Gastrocnemius medialis (tissue), 4 donors: ENCODE results near the gene KIFC3. TPM values are rescaled to one million over a fixed set of nuclear protein-coding genes. Genes with fewer than 3 reads are reported as not detected.

ENCODE experiments used
- ATAC-seq, 2 donors: fragments of 150-250 bp; one replicate each; pipeline ENCODE4 v1.9.1; 2016
- DNase-seq, 2 donors: peaks; one replicate each; pipeline ENCODE4 v3.0.0-alpha.2; 2019
- H3K27ac ChIP-seq, 4 donors: fragments of 200-600 bp; sonication (generic); 1 replicate in 1 of 4; 2 replicates in 3 of 4; pipeline ENCODE4 v1.5.1; 2016 to 2018; ENCODE audit warnings: mild to moderate bottlenecking in 2 of 4, moderate library complexity in 1 of 4
- H3K27me3 ChIP-seq, 3 donors: fragments of 200-600 bp; sonication (generic) in 2 of 3; 1 replicate in 1 of 3; 2 replicates in 2 of 3; pipeline versions ENCODE4 v1.5.1 to v1.6.0; 2016 to 2019; ENCODE audit warnings: mild to moderate bottlenecking in 1 of 3, moderate library complexity in 1 of 3
- H3K36me3 ChIP-seq, 2 donors: fragments of 200-600 bp; sonication (generic) in 1 of 2; one replicate each; pipeline ENCODE4 v1.5.1; 2017 to 2018
- H3K4me1 ChIP-seq, 2 donors: fragments of 200-600 bp; sonication (generic) in 1 of 2; one replicate each; pipeline ENCODE4 v1.5.1; 2016 to 2017; ENCODE audit warnings: mild to moderate bottlenecking in 2 of 2
- H3K4me3 ChIP-seq, 4 donors: fragments of 200-600 bp; sonication (generic) in 3 of 4; 1 replicate in 1 of 4; 2 replicates in 3 of 4; pipeline ENCODE4 v1.5.1; 2016 to 2019; ENCODE audit warnings: mild to moderate bottlenecking in 2 of 4
- H3K9me3 ChIP-seq, 3 donors: fragments of 200-600 bp; sonication (generic) in 2 of 3; 1 replicate in 1 of 3; 2 replicates in 2 of 3; pipeline ENCODE4 v1.5.1; 2016 to 2019
- CTCF ChIP-seq, 5 experiments: fragments of 450-650 bp in 3 of 5; fragments of 200-600 bp in 2 of 5; sonication (generic) in 2 of 5; IDR thresholded peaks in 4 of 5; conservative IDR thresholded peaks in 1 of 5; 1 replicate in 4 of 5; 2 replicates in 1 of 5; pipeline ENCODE4 v1.5.1; 2016 to 2019; ENCODE audit warnings: antibody characterized with exemption in 5 of 5, mild to moderate bottlenecking in 3 of 5, moderate library complexity in 3 of 5
- POLR2A ChIP-seq, 2 donors: fragments of 450-650 bp; IDR thresholded peaks; one replicate each; pipeline ENCODE4 v1.6.1; 2017; ENCODE audit warnings: antibody characterized with exemption in 2 of 2, mild to moderate bottlenecking in 2 of 2, moderate library complexity in 2 of 2
- in situ Hi-C, 4 donors: fragments of 200-750 bp; cut with MboI; loops; one replicate each; pipeline versions ENCODE4 v1.15.0 to v1.8.0; 2017; ENCODE audit warnings: low sequenced_read_pairs in 4 of 4
- intact Hi-C: fragments of 100-400 bp; cut with DNase I; formaldehyde crosslinking; loops from one replicate; pipeline ENCODE4 v1.15.1; 2023; ENCODE audit warnings: low total_unique reads
- total RNA-seq, 4 donors: library from RNA; depleted of rRNA; stranded (reverse); fragments of >200 nt; gene quantifications; one replicate each; pipeline versions ENCODE4 v1.1.0 to v1.2.3, GENCODE V29; 2016

Gene KIFC3
- total RNA-seq, 4 donors from 2014 or later: 2.1 to 12.0 (median 3.2) TPM

GRCh38 chr16:57728336-57729181 lies 73.7 kb downstream of the KIFC3 start:
- TF ChIP-seq CTCF (IDR thresholded peaks at IDR 0.05 in 4 of 5, conservative IDR thresholded peaks at IDR 0.05 in 1 of 5) (no peak), POLR2A (IDR thresholded peaks at IDR 0.05) (no peak)
- Histone ChIP-seq H3K27me3 (no peaks in the 10 kb centered on the region), H3K4me3 (no peak overlapping the region), H3K9me3 (no peaks in the 10 kb centered on the region), H3K27ac (no peak overlapping the region), H3K4me1 (no peaks in the 10 kb centered on the region), H3K36me3 (no peaks in the 10 kb centered on the region)
- ATAC-seq: no peak
- no peak for DNase-seq
- intact Hi-C loops (no loop called here), in situ Hi-C loops (loop anchor here in 2 of 4 donors (25.0 kb wide), 2 partner anchors 284 to 291 kb away; partner anchors contain the start of genes CIAPIN1 (in 1 of the 2), COQ9 (in 1 of the 2), USB1 (in 1 of the 2) and ZNF319 (in 1 of the 2))

GRCh38 chr16:57727610-57728009 lies 74.7 kb downstream of the KIFC3 start:
- H3K4me1 ChIP-seq: no peaks in the 10 kb centered on the region
- no peaks in the 10 kb centered on the region for H3K27me3 ChIP-seq
- DNase-seq (no peak), ATAC-seq (no peak)
- intact Hi-C loops: no loop called here
- in situ Hi-C loops: loop anchor here in 2 of 4 donors (25.0 kb wide), 2 partner anchors 285 to 290 kb away; partner anchors contain the start of genes CIAPIN1 (in 1 of the 2), COQ9 (in 1 of the 2), USB1 (in 1 of the 2) and ZNF319 (in 1 of the 2)
- no peaks in the 10 kb centered on the region for H3K9me3 ChIP-seq
- TF ChIP-seq CTCF (IDR thresholded peaks at IDR 0.05 in 4 of 5, conservative IDR thresholded peaks at IDR 0.05 in 1 of 5) (no peak), POLR2A (IDR thresholded peaks at IDR 0.05) (no peak)
- H3K36me3 ChIP-seq: no peaks in the 10 kb centered on the region
- no peak overlapping the region for H3K4me3 ChIP-seq
- no peak overlapping the region for H3K27ac ChIP-seq

GRCh38 chr16:57726433-57726947 lies 75.8 kb downstream of the KIFC3 start:
- Histone ChIP-seq H3K36me3 (no peaks in the 10 kb centered on the region), H3K27ac (no peak overlapping the region), H3K4me1 (no peaks in the 10 kb centered on the region), H3K27me3 (no peaks in the 10 kb centered on the region), H3K4me3 (no peak overlapping the region), H3K9me3 (no peaks in the 10 kb centered on the region)
- ATAC-seq: no peak
- TF ChIP-seq POLR2A (IDR thresholded peaks at IDR 0.05) (no peak), CTCF (IDR thresholded peaks at IDR 0.05 in 4 of 5, conservative IDR thresholded peaks at IDR 0.05 in 1 of 5) (no peak)
- DNase-seq: no peak
- intact Hi-C loops (no loop called here), in situ Hi-C loops (loop anchor here in 2 of 4 donors (25.0 kb wide), 2 partner anchors 286 to 289 kb away; partner anchors contain the start of genes CIAPIN1 (in 1 of the 2), COQ9 (in 1 of the 2), USB1 (in 1 of the 2) and ZNF319 (in 1 of the 2))

GRCh38 chr16:57725976-57726375 lies 76.3 kb downstream of the KIFC3 start:
- H3K4me3 ChIP-seq: no peak overlapping the region
- ATAC-seq (no peak), DNase-seq (no peak)
- H3K27me3 ChIP-seq: no peaks in the 10 kb centered on the region
- no peak overlapping the region for H3K27ac ChIP-seq
- in situ Hi-C loops (loop anchor here in 2 of 4 donors (25.0 kb wide), 2 partner anchors 286 to 289 kb away; partner anchors contain the start of genes CIAPIN1 (in 1 of the 2), COQ9 (in 1 of the 2), USB1 (in 1 of the 2) and ZNF319 (in 1 of the 2)), intact Hi-C loops (no loop called here)
- TF ChIP-seq POLR2A (IDR thresholded peaks at IDR 0.05) (no peak), CTCF (IDR thresholded peaks at IDR 0.05 in 4 of 5, conservative IDR thresholded peaks at IDR 0.05 in 1 of 5) (no peak)
- H3K36me3 ChIP-seq: no peaks in the 10 kb centered on the region
- H3K9me3 ChIP-seq: no peaks in the 10 kb centered on the region
- H3K4me1 ChIP-seq: no peaks in the 10 kb centered on the region
